Right cardiac atrium (tissue), 5 donors: Measurements from ENCODE around the gene FRMD3. TPM values are rescaled to one million over a fixed set of nuclear protein-coding genes. Genes with fewer than 3 reads are reported as not detected.

Source experiments
- ATAC-seq, 2 donors: fragments of 200-7000 bp; cut with Tn5 transposase; one replicate each; pipeline versions ENCODE4 v1.8.0 to v1.9.1; 2020; ENCODE audit warnings: moderate library complexity in 2 of 2, mild to moderate bottlenecking in 1 of 2
- DNase-seq, 3 donors: peaks; one replicate each; pipeline ENCODE4 v3.0.0-alpha.2; 2020
- H3K27ac ChIP-seq: one replicate; pipeline ENCODE4 v1.5.1; 2013; ENCODE audit warnings: mild to moderate bottlenecking, low read length, control low read depth, moderate library complexity
- H3K27me3 ChIP-seq: one replicate; pipeline ENCODE4 v1.6.1; 2013; ENCODE audit not compliant: control insufficient read depth, insufficient read depth
- H3K4me1 ChIP-seq: one replicate; pipeline ENCODE4 v1.6.1; 2013; ENCODE audit warnings: low read length; ENCODE audit not compliant: control insufficient read depth, insufficient read depth
- H3K4me3 ChIP-seq: one replicate; pipeline ENCODE4 v1.5.1; 2013; ENCODE audit warnings: low read length, control low read depth
- H3K9me3 ChIP-seq: one replicate; pipeline ENCODE4 v1.6.1; 2013; ENCODE audit warnings: low read length; ENCODE audit not compliant: control insufficient read depth
- WGBS: extraction: QIAGEN DNeasy Blood & Tissue Kit; methylation state at CpG from one replicate; pipeline ENCODE4 v1.1.7; 2013; 5-methylcytosine and 5-hydroxymethylcytosine counted together
- intact Hi-C, 4 donors: fragments of 100-400 bp; cut with DNase I; formaldehyde crosslinking; loops; one replicate each; pipeline versions ENCODE4 v1.11.0 to v1.14.0; 2022 to 2023
- polyA plus RNA-seq: library from polyadenylated mRNA; stranded (reverse); fragments of 200-250 nt; gene quantifications from one replicate; pipeline ENCODE4 v1.2.3, GENCODE V29; 2013
- total RNA-seq, 4 donors: library from RNA; stranded (reverse); fragmentation: NEBNext Ultra II Directional; extraction: Animal tissue kit (Norgen Biotek cat#: 25700); gene quantifications; one replicate each; pipeline ENCODE4 v1.2.1, GENCODE V29; 2021
- donor health status: healthy with polysubstance abuse.
- donor health status: DM: no; HTN: yes; CAD: no.
- donor health status: DM: no; HTN: no; CAD: no.
- donor health status: DM: no; HTN: yes; CAD: no; lungs with severe emphysema.
- donor health status: DM: yes; HTN: yes; CAD: no.

The FRMD3 gene
- total and polyA plus RNA-seq, 5 donors = 34.3 to 75.1 (median 65.7) TPM

GRCh38 chr9:83396342-83396741 lies 141.9 kb downstream of the FRMD3 start:
- Histone ChIP-seq H3K4me3 (no peak overlapping the region), H3K27ac (no peak overlapping the region), H3K27me3 (no peaks in the 10 kb centered on the region), H3K4me1 (peaks cover 2% of the 10 kb centered on the region), H3K9me3 (no peaks in the 10 kb centered on the region)
- DNase-seq = no peak
- 97% methylated on average over 6 of the region's 6 CpGs for whole genome bisulfite sequencing
- intact Hi-C loops = no loop called here
- ATAC-seq = no peak

- no peak for ATAC-seq
- peaks cover 2% of the 10 kb centered on the region for H3K4me1 ChIP-seq
- H3K4me3 ChIP-seq = no peak overlapping the region
- intact Hi-C loops = no loop called here
- H3K27me3 ChIP-seq = no peaks in the 10 kb centered on the region
- no peak for DNase-seq
- 95% methylated on average over 4 of the region's 4 CpGs for WGBS
- H3K27ac ChIP-seq = no peak overlapping the region
- no peaks in the 10 kb centered on the region for H3K9me3 ChIP-seq
These were observed 146.0 kb downstream of the FRMD3 start for GRCh38 chr9:83392228-83392627.

- DNase-seq (no peak), ATAC-seq (no peak)
- Histone ChIP-seq H3K9me3 (no peaks in the 10 kb centered on the region), H3K4me3 (no peak overlapping the region), H3K4me1 (peaks cover 2% of the 10 kb centered on the region), H3K27ac (no peak overlapping the region), H3K27me3 (no peaks in the 10 kb centered on the region)
- 91% methylated on average over 1 of the region's 1 CpG for WGBS
- intact Hi-C loops = no loop called here
These were observed 149.9 kb downstream of the FRMD3 start for GRCh38 chr9:83388346-83388745.

GRCh38 chr9:83387401-83388185 lies 150.6 kb downstream of the FRMD3 start:
- H3K27ac ChIP-seq = no peak overlapping the region
- H3K27me3 ChIP-seq = no peaks in the 10 kb centered on the region
- H3K9me3 ChIP-seq = no peaks in the 10 kb centered on the region
- 94% methylated on average over 7 of the region's 7 CpGs for WGBS
- ATAC-seq (no peak), DNase-seq (no peak)
- intact Hi-C loops = no loop called here
- H3K4me1 ChIP-seq = peaks cover 2% of the 10 kb centered on the region
- no peak overlapping the region for H3K4me3 ChIP-seq

- H3K4me1 ChIP-seq = no peaks in the 10 kb centered on the region
- H3K27ac ChIP-seq = no peak overlapping the region
- no peak overlapping the region for H3K4me3 ChIP-seq
- 49% methylated on average over 2 of the region's 2 CpGs for WGBS
- intact Hi-C loops = no loop called here
- no peaks in the 10 kb centered on the region for H3K9me3 ChIP-seq
- no peaks in the 10 kb centered on the region for H3K27me3 ChIP-seq
- DNase-seq = no peak
- no peak for ATAC-seq
These were observed 152.9 kb downstream of the FRMD3 start for GRCh38 chr9:83385317-83385716.

- DNase-seq = no peak
- intact Hi-C loops = no loop called here
- no peak for ATAC-seq
- Histone ChIP-seq H3K9me3 (no peaks in the 10 kb centered on the region), H3K4me3 (no peak overlapping the region), H3K27me3 (no peaks in the 10 kb centered on the region), H3K4me1 (no peaks in the 10 kb centered on the region), H3K27ac (no peak overlapping the region)
- 58% methylated on average over 3 of the region's 3 CpGs for WGBS
These were observed 154.0 kb downstream of the FRMD3 start for GRCh38 chr9:83384214-83384613.

GRCh38 chr9:83383034-83383433 lies 155.2 kb downstream of the FRMD3 start:
- no peaks in the 10 kb centered on the region for H3K4me1 ChIP-seq
- no peak overlapping the region for H3K27ac ChIP-seq
- intact Hi-C loops = no loop called here
- no peaks in the 10 kb centered on the region for H3K27me3 ChIP-seq
- H3K9me3 ChIP-seq = no peaks in the 10 kb centered on the region
- ATAC-seq (no peak), DNase-seq (no peak)
- no peak overlapping the region for H3K4me3 ChIP-seq
- 95% methylated on average over 2 of the region's 2 CpGs for WGBS

- ATAC-seq (no peak), DNase-seq (no peak)
- Histone ChIP-seq H3K27me3 (no peaks in the 10 kb centered on the region), H3K4me3 (no peak overlapping the region), H3K4me1 (no peaks in the 10 kb centered on the region), H3K9me3 (no peaks in the 10 kb centered on the region), H3K27ac (no peak overlapping the region)
- intact Hi-C loops = no loop called here
These were observed 155.8 kb downstream of the FRMD3 start for GRCh38 chr9:83382421-83382820.

- Histone ChIP-seq H3K4me1 (no peaks in the 10 kb centered on the region), H3K9me3 (no peaks in the 10 kb centered on the region), H3K27ac (no peak overlapping the region), H3K27me3 (no peaks in the 10 kb centered on the region), H3K4me3 (no peak overlapping the region)
- intact Hi-C loops = no loop called here
- ATAC-seq = no peak
- no peak for DNase-seq
These were observed 159.2 kb downstream of the FRMD3 start for GRCh38 chr9:83379045-83379444.

- H3K27ac ChIP-seq = no peak overlapping the region
- ATAC-seq (no peak), DNase-seq (no peak)
- no peaks in the 10 kb centered on the region for H3K4me1 ChIP-seq
- H3K9me3 ChIP-seq = no peaks in the 10 kb centered on the region
- WGBS = 66% methylated on average over 5 of the region's 5 CpGs
- H3K4me3 ChIP-seq = no peak overlapping the region
- intact Hi-C loops = no loop called here
- no peaks in the 10 kb centered on the region for H3K27me3 ChIP-seq
These were observed 165.2 kb downstream of the FRMD3 start for GRCh38 chr9:83372957-83373356.

- no peak overlapping the region for H3K27ac ChIP-seq
- H3K9me3 ChIP-seq = no peaks in the 10 kb centered on the region
- WGBS = 58% methylated on average over 2 of the region's 2 CpGs
- no peaks in the 10 kb centered on the region for H3K4me1 ChIP-seq
- no peak overlapping the region for H3K4me3 ChIP-seq
- ATAC-seq = no peak
- DNase-seq = no peak
- no peaks in the 10 kb centered on the region for H3K27me3 ChIP-seq
- intact Hi-C loops = no loop called here
These were observed 170.9 kb downstream of the FRMD3 start for GRCh38 chr9:83367326-83367725.
